Breast epithelium (tissue), 4 donors: ENCODE data around the gene RNH1. TPM values are rescaled to one million over a fixed set of nuclear protein-coding genes. Genes with fewer than 3 reads are reported as not detected.
"Not testable (repeated sequence)": the region's sequence is repeated elsewhere in the genome, so short reads cannot be mapped to it uniquely, and the experiment has no call there.

Experiments
- DNase-seq, 2 donors: peaks; one replicate each; pipeline ENCODE4 v3.0.0-alpha.2; 2019; ENCODE audit warnings: low spot score in 2 of 2
- H3K27ac ChIP-seq, 2 donors: fragments of 200-600 bp; sonication (generic) in 1 of 2; one replicate each; pipeline ENCODE4 v1.5.1; 2016 to 2019; ENCODE audit warnings: mild to moderate bottlenecking in 1 of 2
- H3K27me3 ChIP-seq, 2 donors: fragments of 200-600 bp; sonication (generic) in 1 of 2; one replicate each; pipeline versions ENCODE4 v1.5.1 to v1.6.0; 2017 to 2019; ENCODE audit warnings: control low read depth in 1 of 2, mild to moderate bottlenecking in 1 of 2
- H3K36me3 ChIP-seq: fragments of 200-600 bp; one replicate; pipeline ENCODE4 v1.5.1; 2019
- H3K4me1 ChIP-seq, 2 donors: fragments of 200-600 bp; sonication (generic); one replicate each; pipeline ENCODE4 v1.5.1; 2016 to 2019; ENCODE audit warnings: control low read depth in 1 of 2
- H3K4me3 ChIP-seq, 3 donors: fragments of 200-600 bp; sonication (generic); 1 replicate in 2 of 3; 2 replicates in 1 of 3; pipeline ENCODE4 v1.5.1; 2016 to 2019; ENCODE audit warnings: mild to moderate bottlenecking in 3 of 3, moderate library complexity in 2 of 3
- H3K9me3 ChIP-seq, 2 donors: fragments of 200-600 bp; sonication (generic) in 1 of 2; one replicate each; pipeline ENCODE4 v1.5.1; 2016 to 2019; ENCODE audit warnings: control low read depth in 1 of 2
- CTCF ChIP-seq, 3 donors: fragments of 450-650 bp; IDR thresholded peaks; one replicate each; pipeline ENCODE4 v1.5.1; 2016 to 2017; ENCODE audit warnings: antibody characterized with exemption in 3 of 3, mild to moderate bottlenecking in 3 of 3, moderate library complexity in 3 of 3
- POLR2A ChIP-seq: fragments of 450-650 bp; IDR thresholded peaks from one replicate; pipeline ENCODE4 v1.6.1; 2016; ENCODE audit warnings: antibody characterized with exemption, mild to moderate bottlenecking, moderate library complexity
- POLR2AphosphoS5 ChIP-seq, 3 donors: sonication (generic); formaldehyde crosslinking; IDR thresholded peaks; one replicate each; pipeline ENCODE4 v1.6.1; 2017; ENCODE audit warnings: antibody characterized with exemption in 3 of 3
- intact Hi-C: fragments of 100-400 bp; cut with DNase I; formaldehyde crosslinking; loops from one replicate; pipeline ENCODE4 v1.15.1; 2023; ENCODE audit warnings: low total_unique reads
- total RNA-seq, 3 donors: library from RNA; depleted of rRNA; stranded (reverse); fragments of >200 nt; gene quantifications; one replicate each; pipeline ENCODE4 v1.1.0, GENCODE V29; 2016

The RNH1 gene
- total RNA-seq, 3 donors from 2014 or later = 139 to 249 (median 209) TPM

GRCh38 chr11:472816-473215, 34.2 kb downstream of the RNH1 start:
- no peak for DNase-seq
- H3K27ac ChIP-seq = no peak overlapping the region
- no peak overlapping the region for H3K4me3 ChIP-seq
- peaks cover 7 to 8% of the 10 kb centered on the region in 2 donors for H3K4me1 ChIP-seq
- no peak for TF ChIP-seq POLR2A
- H3K27me3 ChIP-seq = no peaks in the 10 kb centered on the region
- intact Hi-C loops = no loop called here
- no peaks in the 10 kb centered on the region for H3K9me3 ChIP-seq
- no peaks in the 10 kb centered on the region for H3K36me3 ChIP-seq

GRCh38 chr11:472272-472671, 34.8 kb downstream of the RNH1 start:
- H3K36me3 ChIP-seq = no peaks in the 10 kb centered on the region
- no peak for TF ChIP-seq CTCF (IDR thresholded peaks at IDR 0.05)
- no peak for TF ChIP-seq POLR2A
- TF ChIP-seq POLR2AphosphoS5 (IDR thresholded peaks at IDR 0.05) = no peak
- no peaks in the 10 kb centered on the region for H3K9me3 ChIP-seq
- no peaks in the 10 kb centered on the region for H3K27me3 ChIP-seq
- no peak overlapping the region for H3K27ac ChIP-seq
- peaks cover 7 to 8% of the 10 kb centered on the region in 2 donors for H3K4me1 ChIP-seq
- H3K4me3 ChIP-seq = no peak overlapping the region
- DNase-seq = no peak
- intact Hi-C loops = no loop called here

- no peaks in the 10 kb centered on the region for H3K9me3 ChIP-seq
- intact Hi-C loops = no loop called here
- no peaks in the 10 kb centered on the region for H3K27me3 ChIP-seq
- H3K4me1 ChIP-seq = peaks cover 7 to 8% of the 10 kb centered on the region in 2 donors
- peak overlapping the region in 1 of 2 donors; percentile 7 for H3K27ac ChIP-seq
- TF ChIP-seq POLR2A (no peak), CTCF (IDR thresholded peaks at IDR 0.05) (no peak), POLR2AphosphoS5 (IDR thresholded peaks at IDR 0.05) (no peak)
- H3K4me3 ChIP-seq = no peak overlapping the region
- DNase-seq = no peak
- H3K36me3 ChIP-seq = no peaks in the 10 kb centered on the region
Observed at GRCh38 chr11:471468-472145, 35.4 kb downstream of the RNH1 start.

GRCh38 chr11:469684-470560, 37.1 kb downstream of the RNH1 start:
- no peaks in the 10 kb centered on the region for H3K36me3 ChIP-seq
- intact Hi-C loops = no loop called here
- peak overlapping the region; percentile 83 to 92 for H3K27ac ChIP-seq
- no peaks in the 10 kb centered on the region for H3K27me3 ChIP-seq
- no peaks in the 10 kb centered on the region for H3K9me3 ChIP-seq
- H3K4me3 ChIP-seq = peak overlapping the region in 2 of 3 donors; percentile 31 to 53
- TF ChIP-seq POLR2A = no peak
- TF ChIP-seq POLR2AphosphoS5 (IDR thresholded peaks at IDR 0.05) = peak; percentile 42 to 48 (median 43)
- peak in 2 of 3 donors; percentile 45 to 50 for TF ChIP-seq CTCF (IDR thresholded peaks at IDR 0.05)
- peaks cover 7 to 8% of the 10 kb centered on the region in 2 donors for H3K4me1 ChIP-seq
- DNase-seq = peak; percentile 48 to 71

- DNase-seq, intact Hi-C loops: not testable (repeated sequence)
- H3K27ac ChIP-seq = peak overlapping the region; percentile 83 to 92
Observed at GRCh38 chr11:469026-469683, 37.9 kb downstream of the RNH1 start.

More at GRCh38 chr11:469026-469683, 37.9 kb downstream of the RNH1 start:
- not testable (repeated sequence) for H3K27me3 ChIP-seq, H3K9me3 ChIP-seq, H3K36me3 ChIP-seq, H3K4me1 ChIP-seq
- peak overlapping the region in 2 of 3 donors; percentile 31 to 53 for H3K4me3 ChIP-seq
